GM12878 (cell line): ENCODE data around the gene ZNF423.

Experiments
- BMI1 ChIP-seq: fragments of 450-650 bp; IDR thresholded peaks from 2 replicates; pipeline ENCODE4 v1.6.1; 2016; ENCODE audit warnings: mild to moderate bottlenecking, moderate library complexity, borderline replicate concordance
- CHD1 ChIP-seq: IDR thresholded peaks from 2 replicates; pipeline ENCODE4 v1.6.1; 2012; ENCODE audit warnings: low read depth, low read length, improper control_type of control experiment
- CTCF ChIP-seq, 3 experiments: IDR thresholded peaks in 2 of 3; conservative IDR thresholded peaks in 1 of 3; 2 replicates each; pipeline ENCODE4 v1.5.1; 2011; ENCODE audit warnings: low read depth in 3 of 3, low read length in 3 of 3, mild to moderate bottlenecking in 3 of 3, control low read depth in 2 of 3, moderate library complexity in 2 of 3, inconsistent platforms in 1 of 3, mixed read lengths in 1 of 3; ENCODE audit not compliant: control insufficient read depth in 2 of 3, insufficient read depth in 1 of 3; ENCODE audit errors: extremely low read depth in 1 of 3
- EP300 ChIP-seq, 2 experiments: fragments of 150-350 bp in 1 of 2; IDR thresholded peaks; 2 replicates each; pipeline ENCODE4 v1.6.1; 2011 to 2012; ENCODE audit warnings: low read depth in 2 of 2, low read length in 2 of 2, borderline replicate concordance in 1 of 2, improper control_type of control experiment in 1 of 2, inconsistent platforms in 1 of 2; ENCODE audit not compliant: control insufficient read depth in 1 of 2
- FOS ChIP-seq: IDR thresholded peaks from 3 replicates; pipeline ENCODE4 v1.6.1; 2011; ENCODE audit warnings: borderline replicate concordance; ENCODE audit not compliant: insufficient read length; ENCODE audit errors: extremely low read depth
- FOXK2 ChIP-seq: fragments of 450-650 bp; IDR thresholded peaks from 2 replicates; pipeline ENCODE4 v1.6.1; 2017; ENCODE audit warnings: mild to moderate bottlenecking, moderate library complexity
- FOXM1 ChIP-seq: IDR thresholded peaks from 2 replicates; pipeline ENCODE4 v1.6.1; 2012; ENCODE audit warnings: low read depth, mild to moderate bottlenecking, inconsistent platforms, low read length, moderate library complexity
- GABPA ChIP-seq: IDR thresholded peaks from 2 replicates; pipeline ENCODE4 v1.6.1; 2014; ENCODE audit warnings: antibody characterized with exemption, low read depth, mild to moderate bottlenecking, inconsistent platforms
- NFYB ChIP-seq: IDR thresholded peaks from 2 replicates; pipeline ENCODE4 v1.6.1; 2011; ENCODE audit warnings: low read depth, mild to moderate bottlenecking, low read length, improper control_type of control experiment, moderate library complexity; ENCODE audit not compliant: insufficient read depth
- POLR2A ChIP-seq: IDR thresholded peaks from 2 replicates; pipeline ENCODE4 v1.6.1; 2011; ENCODE audit warnings: low read depth, mild to moderate bottlenecking, low read length
- ZBTB33 ChIP-seq: fragments of 450-650 bp; IDR thresholded peaks from 2 replicates; pipeline ENCODE4 v1.6.1; 2017; ENCODE audit warnings: mild to moderate bottlenecking

- TF ChIP-seq ZBTB33 (no peak), BMI1 (no peak), EP300 (IDR thresholded peaks at IDR 0.05; ENCODE audit: borderline replicate concordance in 1 of 2, control insufficient read depth in 1 of 2, low read depth in 2 of 2, low read length in 2 of 2) (no peak), POLR2A (no peak), GABPA (no peak), FOS (no peak), CHD1 (no peak), FOXM1 (no peak), NFYB (no peak), CTCF (IDR thresholded peaks at IDR 0.05 in 2 of 3, conservative IDR thresholded peaks at IDR 0.05 in 1 of 3; ENCODE audit: control insufficient read depth in 2 of 3, extremely low read depth in 1 of 3, insufficient read depth in 1 of 3, low read depth in 3 of 3, low read length in 3 of 3) (no peak), FOXK2 (no peak)
Observed at GRCh38 chr16:49850558-49851467, 5.1 kb downstream of the ZNF423 start.
